ENCODE data around the gene RGS3.

Gene RGS3

DNA sequence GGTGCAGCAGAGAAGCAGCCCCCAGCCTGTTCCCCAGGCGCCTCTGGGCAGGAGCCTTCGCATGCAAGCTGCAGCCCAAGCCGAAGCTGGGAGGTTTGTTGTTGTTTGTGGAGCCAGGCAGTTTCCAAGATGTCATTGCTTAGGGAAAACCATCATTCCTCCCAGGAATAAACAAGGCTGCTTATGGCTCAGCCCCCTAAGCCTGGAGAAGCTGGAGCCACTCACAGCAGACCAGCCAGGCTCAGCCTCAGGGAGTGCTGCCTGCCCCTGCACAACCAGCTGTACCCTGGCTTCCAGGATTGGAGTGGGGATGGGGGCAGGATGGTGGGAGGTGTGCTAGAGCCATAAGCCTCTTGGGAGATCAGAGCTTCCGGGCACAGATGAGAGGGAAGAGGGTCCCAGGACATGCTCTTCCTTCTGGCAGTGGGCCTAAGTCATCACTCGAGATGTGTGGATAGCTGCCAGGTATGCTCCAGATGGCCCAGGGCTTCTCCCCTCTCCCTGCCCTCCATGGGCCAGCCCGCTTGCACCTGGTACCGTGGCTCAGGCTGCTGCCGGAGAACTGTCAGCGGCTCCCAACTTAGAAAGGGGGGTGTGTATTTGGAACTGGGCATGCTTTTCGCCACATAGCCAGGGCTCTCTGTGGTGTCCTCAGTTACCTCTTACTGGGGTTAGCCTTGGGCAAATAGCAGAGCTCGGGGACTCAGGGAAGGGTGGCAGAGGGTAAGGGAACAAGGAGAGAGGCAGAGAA is 105.2 kb downstream of the RGS3 start:
- in situ Hi-C loops (cut with HindIII; ENCODE audit: low sequenced_read_pairs): no loop called here

DNA sequence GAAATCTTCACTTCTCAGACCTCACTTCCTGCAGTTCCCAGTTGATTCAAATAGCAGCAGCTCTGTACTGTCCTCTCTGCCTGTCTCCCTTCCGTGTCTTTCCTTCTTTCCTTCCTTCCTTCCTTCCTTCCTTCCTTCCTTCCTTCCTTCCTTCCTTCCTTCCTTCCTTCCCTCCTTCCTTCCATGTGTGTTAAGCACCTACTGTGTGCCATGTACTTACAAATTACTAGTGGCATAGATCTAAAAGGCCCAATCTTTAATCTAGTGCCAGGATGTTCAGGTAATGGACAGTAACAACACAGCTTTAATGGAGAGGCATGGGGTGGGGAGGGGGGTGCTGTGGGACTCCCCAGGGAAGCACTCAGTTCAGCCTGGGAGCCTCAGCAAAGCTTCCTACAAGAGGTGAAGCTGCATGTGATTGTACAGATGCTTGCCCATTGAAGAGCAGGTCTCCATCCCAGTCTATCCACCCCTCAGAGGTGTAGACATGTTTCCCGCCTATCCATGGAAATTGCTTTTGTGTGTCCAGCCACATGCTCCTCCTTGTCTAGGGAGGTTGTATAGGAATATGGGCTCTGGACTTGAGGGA is 106.0 kb downstream of the RGS3 start:
- in situ Hi-C loops (cut with HindIII; ENCODE audit: low sequenced_read_pairs): no loop called here

DNA sequence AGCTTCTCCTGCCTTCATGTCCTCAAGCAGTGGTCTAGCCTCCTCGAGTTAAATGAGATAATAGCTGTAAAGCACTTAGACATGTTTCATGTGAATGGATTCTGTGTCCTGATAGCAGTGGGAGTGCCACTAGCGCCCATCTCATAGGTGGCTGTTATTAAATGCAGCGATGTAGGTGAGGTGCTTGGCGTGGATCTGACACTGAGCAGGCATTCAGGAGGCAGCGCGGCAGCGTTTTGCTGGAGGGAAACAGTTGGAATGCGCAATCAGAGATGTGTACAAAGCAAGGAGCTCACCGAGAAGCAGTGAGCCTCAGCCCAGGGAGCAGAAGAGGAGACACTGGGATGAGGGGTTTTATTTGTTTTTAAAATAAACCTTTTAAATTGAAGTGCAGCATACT is 106.6 kb downstream of the RGS3 start:
- in situ Hi-C loops (cut with HindIII; ENCODE audit: low sequenced_read_pairs): no loop called here

DNA sequence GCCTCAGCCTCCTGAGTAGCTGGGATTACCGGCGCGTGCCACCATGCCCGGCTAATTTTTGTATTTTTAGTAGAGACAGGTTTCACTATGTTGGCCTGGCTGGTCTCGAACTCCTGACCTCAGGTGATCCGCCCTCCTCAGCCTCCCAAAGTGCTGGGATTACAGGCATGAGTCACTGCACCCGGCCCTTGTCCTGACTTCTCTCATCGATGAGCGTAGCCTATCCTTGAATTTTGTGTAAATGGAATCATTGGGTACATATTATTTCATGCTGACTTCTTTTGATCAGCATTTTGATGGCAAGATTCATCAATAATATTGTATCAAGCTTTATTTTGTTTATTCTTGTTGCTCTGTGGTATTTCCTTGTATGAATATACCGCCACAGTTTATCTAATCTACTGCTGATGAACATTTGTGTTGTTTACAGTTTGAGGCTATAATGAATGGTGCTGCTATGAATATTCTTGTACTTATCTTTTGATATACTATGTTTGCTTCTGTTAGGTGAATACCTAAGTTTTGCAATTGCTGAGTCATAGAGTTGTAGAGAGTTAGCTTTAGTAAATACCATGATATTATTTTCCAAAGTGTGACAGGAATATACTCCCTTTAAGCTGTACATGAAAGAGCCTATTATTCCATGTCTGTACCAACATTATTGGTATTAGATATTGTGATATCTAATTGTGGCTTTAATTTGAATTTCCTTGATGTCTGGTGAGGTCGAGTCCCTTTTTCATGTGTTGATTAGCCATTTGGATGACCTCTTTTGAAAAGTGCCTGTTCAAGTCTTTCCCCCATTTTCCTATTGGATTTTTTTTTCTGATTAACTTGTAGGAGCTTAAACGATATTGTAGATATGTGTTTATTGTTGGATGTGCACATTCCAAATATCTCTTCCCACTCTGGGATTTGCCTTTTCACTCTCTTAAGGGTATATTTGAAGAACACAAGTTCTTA is 107.5 kb downstream of the RGS3 start:
- in situ Hi-C loops (cut with HindIII; ENCODE audit: low sequenced_read_pairs): no loop called here

DNA sequence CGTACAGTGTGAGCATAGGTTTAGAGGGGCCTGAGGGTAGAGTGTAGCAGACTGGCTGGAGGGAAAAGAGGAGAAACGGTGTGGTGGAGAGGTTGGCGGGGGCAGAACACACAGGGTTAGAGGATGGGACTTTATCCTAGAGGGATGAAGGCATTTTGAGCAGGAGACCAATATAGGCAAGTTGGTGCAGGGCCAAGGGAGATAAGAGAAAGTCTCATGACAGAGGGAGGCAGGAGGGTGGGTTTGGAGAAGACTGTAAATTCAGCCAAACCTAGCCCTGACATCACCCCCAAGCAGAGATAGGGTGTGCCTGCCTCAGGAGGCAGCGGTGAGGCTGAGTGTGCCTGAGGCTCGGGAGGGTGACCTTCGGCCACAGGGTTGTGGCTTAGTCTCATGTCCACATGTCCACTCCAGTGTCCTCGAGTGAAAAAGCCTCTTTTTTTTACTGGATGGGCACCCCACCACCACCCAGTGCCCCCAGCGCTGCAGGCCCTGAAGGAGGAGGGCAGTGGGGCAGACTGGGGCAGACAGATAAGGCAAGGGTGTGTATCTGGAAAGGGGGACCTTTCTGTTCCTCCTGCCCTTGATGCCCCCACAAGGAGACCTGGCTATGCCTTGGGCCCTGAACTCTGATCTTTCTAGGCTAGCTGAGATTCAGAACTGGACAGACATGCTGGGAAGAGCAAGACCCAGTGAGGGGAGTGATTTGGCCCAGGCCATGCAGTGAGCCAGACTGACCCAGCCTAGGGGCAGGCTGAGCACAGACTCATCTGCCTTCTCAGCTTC is 108.7 kb downstream of the RGS3 start:
- in situ Hi-C loops (cut with HindIII; ENCODE audit: low sequenced_read_pairs): no loop called here

DNA sequence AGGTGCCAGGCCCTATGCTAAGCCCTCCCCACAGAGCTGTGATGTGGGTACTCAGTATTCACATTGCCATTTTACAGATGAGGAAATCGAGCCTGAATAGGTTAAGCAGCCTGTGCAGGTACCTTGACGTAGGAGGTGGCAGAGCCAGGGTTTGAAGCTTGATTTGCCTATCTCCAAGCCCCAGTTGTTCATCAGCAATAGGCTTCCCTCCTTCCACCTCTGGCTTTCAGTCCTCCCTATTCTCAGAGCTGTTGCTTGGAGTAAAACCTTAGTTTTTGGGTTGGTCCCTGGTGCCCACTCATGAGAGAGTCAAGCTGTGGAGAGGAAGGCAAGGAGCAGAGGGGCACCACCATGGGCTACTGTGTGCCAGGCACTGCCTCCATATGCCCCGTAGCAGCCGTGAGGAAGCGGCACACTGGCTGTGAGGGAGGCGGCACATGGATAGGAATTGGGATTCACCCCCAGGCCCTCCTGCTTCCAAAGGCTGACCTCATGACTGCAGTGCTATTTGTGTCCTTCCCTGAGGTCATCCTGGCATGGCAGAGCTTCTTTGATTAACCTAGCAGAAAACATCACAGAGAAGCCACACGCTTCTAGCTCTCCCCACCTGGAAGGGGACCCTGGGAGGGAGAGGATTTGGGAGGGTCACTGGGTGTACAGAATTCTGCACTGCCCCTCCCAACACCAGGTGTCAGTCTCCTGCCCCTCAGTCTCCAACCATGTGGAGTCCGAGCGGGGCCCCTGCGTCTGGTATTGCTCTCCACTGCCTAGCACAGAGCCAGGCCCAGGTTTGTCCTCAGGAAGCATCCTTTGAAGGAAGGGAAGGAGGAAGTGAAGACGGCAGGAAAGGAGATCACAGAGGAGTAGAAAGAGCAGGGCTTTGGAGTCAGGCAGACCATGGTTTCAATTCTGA is 109.8 kb downstream of the RGS3 start:
- in situ Hi-C loops (cut with HindIII; ENCODE audit: low sequenced_read_pairs): no loop called here

DNA sequence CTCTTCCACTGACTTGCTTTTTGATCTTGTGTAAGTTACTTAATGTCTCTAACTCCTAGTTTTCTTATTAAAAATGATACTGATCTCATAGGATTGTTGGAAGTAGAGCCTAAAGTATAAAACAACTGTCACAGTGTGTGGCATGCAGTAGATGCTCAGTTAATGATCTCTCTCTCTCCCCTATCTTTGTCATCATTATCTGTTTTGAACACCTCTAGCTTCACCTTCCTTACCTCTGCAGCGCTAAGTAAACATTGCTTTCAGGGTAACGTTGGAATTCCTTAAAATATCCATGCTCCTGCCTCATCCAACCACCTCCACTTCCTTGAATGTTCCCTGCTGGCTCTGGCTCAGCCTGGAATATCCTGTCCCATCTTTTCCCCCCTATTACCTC is 110.4 kb downstream of the RGS3 start:
- in situ Hi-C loops (cut with HindIII; ENCODE audit: low sequenced_read_pairs): no loop called here

DNA sequence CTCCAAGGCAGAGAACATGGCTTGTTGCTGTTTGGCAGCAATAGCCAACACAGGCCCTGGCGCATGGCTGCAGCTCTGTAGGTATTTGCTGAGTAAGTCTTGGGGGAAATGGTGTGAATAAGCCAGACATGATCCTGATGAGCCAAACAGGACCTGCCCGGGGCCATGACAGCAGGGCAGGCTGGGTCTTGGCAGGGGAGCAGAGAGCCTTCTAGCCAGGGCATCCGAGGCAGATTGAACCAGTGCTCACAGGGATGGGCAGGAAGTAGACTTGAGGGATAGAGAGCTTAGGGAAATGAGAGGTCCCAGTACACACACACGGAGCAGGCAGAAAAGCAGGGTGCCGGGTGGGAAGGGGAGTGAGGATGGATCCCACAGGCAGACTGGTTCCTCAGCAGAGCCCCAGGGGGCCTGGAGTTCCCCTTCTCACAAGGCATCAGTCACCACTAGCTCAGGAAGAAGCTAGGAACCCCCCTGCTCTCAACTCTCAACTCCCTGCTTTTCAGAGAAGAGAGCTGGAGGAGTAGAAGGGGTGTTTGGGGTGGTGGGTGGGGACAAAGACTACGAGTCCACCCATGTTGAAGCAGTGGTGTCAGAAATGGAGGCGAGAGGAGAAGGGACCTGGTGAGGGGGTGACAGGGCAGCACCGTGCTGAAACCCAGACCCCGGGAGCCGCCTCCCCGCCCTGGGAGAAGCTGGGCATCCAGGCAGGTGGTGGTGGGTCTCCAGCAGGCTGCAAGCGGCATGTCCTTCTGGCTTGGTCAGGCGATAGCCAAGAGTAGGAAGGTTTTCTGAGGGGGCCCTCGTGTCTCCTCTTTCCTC is 111.1 kb downstream of the RGS3 start:
- in situ Hi-C loops (cut with HindIII; ENCODE audit: low sequenced_read_pairs): no loop called here

DNA sequence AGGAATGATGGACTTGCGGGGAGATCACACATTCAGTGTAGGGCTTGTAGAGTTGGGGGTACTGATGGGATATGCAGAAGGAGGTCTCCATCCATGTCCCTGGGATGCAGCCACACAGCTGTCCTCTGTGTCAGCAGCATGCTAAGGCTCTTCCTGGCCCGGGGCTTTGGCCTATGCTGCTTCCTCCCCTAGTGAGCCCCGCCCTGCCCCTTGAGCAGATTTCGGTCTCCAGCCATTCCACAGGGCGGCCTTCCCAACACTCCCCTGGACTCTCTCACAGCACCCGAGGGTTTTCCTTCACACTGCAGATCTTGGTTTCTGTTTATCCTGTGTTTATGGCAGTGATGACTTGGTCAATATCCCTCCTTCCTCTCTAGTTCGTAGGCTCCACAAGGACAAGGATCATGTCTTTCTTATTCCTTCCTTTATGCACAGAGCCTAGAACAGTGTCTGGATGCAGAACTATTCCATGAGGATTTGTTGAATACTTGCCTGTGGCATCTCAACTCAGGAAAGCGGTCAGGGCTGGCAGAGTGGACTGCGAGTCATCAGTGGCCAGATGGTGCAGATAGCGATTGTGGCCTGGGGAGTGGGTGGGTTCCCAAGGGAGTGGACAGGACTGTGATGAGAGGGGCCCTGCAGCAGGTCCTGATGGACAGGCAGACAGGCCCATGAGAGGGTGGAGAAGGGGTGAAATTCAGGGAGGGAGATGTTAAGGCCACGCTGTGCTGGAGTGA is 114.2 kb downstream of the RGS3 start:
- in situ Hi-C loops (cut with HindIII; ENCODE audit: low sequenced_read_pairs): no loop called here

DNA sequence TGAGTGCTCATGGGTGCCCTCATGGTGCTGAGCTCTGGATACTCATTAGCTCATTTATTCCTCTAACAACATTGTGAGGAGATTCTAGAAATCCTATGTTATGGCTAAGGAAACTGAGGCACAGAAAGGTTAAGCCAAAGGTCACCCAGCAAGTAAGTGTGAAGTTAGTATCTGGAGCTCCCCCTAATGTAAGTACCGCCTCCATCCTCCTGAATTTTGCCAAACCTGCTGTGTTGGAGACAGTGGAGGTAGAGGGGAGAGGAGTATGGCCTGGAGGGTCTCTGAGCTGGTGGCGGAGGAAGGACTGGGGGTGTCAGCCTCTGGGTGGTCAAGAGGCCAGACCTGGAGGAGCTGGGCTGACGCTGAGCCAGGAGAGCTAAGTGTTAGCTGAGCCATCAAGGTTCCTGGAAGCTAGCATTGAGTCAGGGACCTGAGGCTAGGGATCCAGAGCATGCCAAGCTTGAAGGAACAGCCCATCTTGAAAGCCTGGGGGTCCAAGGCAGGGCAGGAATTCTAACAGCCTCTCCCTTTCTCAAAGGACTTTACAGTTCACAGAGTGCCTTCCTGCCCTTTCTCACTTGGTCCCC is 114.8 kb downstream of the RGS3 start:
- in situ Hi-C loops (cut with HindIII; ENCODE audit: low sequenced_read_pairs): no loop called here

DNA sequence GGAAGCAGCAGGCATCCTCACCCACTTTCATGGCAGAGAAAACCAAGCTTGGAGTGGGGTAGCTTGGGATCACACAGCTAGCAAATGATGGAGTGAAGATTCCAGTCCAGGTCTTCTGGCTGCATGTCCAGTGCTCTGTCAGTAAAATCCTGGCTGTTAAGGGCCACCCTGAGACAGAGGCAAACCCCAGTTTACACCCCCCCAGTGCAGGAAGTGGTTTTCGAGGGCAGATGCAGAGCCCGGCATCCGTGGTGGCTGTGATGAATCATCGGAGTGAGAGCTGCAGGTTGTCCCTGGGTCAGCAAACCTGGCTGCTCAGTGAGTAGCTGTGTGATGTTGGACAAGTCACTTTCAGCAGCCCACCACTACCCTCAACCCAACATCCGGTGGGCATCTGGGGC is 115.4 kb downstream of the RGS3 start:
- in situ Hi-C loops (cut with HindIII; ENCODE audit: low sequenced_read_pairs): no loop called here

DNA sequence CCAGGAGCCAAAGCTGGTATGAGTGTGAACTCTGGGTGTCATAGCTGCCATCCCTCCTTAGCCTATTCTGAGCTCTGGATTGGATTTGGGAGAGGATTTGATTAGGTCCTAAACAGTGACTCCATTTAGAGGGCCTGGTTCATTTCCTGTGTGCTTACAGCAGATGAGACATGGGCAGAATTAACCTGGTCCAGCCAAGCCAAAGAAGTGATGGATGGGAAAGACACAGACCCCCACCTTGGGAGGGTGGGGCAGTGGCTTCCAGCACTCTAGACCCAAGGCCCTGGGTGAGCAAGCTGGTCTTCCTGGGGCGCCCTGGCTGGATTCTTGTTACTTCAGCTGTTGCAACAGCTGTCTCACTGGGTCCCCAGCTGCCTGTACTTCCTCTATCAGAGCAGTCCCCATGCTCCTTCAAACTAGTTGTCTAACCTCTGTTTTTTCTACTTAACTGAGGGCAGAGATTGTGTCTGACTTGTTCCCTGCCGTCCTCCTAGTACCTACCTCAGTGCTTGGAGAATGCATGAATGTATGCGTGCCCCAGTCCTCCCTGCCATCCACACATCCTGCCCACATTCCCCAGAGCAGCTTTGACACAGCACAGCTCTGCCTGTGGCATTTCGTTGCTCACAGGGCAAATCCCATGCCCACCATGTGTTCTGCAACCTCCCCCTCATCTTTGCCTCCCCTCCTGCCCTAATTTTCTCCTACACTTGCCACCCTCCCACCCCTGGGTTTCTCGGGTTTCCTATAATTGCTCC is 115.9 kb downstream of the RGS3 start:
- in situ Hi-C loops (cut with HindIII; ENCODE audit: low sequenced_read_pairs): no loop called here

DNA sequence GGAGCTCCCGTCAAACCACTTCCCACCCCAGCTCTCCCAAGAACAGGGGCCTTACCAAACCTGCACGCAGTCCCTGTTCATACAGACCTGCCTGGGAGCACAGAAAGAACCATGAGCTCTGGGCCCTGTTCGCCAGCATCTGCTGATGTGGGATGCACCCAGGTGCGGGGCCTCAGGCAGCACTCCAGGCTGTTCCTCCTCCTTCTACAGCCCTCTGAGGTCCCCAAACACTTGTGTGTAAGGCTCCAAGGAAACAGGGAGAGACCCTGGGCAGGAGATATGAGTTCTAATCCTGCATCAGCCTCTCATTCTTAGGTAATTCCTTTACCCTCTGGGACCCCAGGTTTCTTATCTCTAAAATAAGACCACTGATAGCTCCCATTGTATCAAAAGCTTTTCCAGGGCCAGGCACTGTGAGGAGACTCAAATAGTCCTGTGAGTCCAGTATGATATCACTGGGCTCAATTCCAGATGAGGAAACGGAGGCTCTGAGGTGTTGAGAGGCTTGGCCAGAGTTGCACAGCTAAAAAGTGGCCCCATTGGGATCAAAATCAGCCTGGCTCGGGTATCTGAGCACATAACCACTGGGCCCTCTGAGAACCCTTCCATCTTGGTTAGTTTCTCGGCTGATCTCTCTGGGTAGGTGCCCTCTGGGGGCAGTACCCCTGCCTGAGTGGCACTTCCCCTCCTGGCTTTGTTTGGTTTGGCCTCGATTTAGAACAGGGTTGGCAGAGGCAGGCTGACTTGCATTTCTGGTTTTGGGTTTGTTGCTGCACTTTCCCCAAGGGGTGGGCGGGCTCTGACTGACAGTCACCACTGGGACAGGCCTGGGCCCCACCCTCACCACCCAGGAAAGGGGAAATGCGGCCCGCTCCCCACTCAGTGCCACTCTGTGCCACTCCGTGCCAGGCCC is 116.8 kb downstream of the RGS3 start:
- in situ Hi-C loops (cut with HindIII; ENCODE audit: low sequenced_read_pairs): no loop called here

DNA sequence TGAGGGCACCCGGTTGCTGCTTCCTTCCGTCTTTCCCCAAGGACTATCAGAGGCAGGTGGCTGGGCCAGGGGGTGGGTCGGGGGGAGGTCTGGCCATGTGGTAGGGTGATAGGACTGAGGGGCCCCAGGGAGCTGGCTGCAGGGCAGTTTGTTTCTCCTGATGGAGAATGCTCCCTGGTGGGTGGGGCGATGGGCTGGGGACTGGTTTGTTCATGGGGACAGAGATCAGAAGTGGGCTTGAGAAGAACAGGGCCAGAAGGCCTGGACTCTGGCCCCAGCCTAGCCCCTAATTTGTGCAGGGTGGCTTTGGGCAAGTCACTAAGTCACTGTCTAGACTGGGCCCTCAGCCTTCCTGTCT is 117.4 kb downstream of the RGS3 start:
- in situ Hi-C loops (cut with HindIII; ENCODE audit: low sequenced_read_pairs): no loop called here

DNA sequence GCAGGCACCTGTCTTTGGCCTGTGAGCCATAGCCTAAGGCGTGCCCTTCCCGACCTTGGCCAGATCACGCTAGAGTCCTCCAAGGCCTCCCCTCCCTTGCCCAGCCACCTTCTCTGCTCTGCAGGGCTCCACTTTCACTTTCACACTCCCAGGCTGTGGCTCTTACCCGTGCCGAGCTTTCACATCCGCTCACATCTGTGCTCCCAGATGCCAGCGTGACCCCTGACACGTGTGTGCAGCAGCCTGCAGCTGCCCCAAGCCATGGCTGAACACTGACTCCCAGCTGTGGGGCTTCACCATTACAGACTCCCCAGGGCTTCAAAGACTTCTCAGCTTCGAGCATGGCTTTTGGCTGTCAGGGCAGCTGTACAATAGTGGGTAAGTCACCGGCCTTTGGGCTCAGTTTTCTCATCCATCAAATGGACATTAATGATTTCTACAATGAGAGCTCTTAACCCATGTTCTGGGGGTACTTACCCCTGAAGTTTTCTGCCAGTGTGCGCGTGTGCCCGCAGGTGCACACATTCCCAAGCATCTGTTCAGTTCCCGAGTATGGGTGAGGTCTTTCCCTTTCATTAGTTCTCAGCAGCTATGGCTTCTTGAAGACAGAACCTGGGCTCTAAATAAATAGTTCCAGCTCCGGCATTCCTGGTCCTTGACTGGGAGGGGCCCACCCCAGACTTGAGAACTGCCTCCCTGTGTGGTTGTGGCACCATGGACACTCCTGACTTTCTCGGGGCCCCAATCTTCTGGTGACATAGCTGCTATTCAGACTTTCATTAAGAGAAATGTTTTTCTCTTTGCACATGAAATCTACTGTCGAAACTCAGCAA is 118.6 kb downstream of the RGS3 start:
- in situ Hi-C loops (cut with HindIII; ENCODE audit: low sequenced_read_pairs): no loop called here
